Measurements from ENCODE around the gene CSNK2B. TPM values are rescaled to one million over a fixed set of nuclear protein-coding genes. Genes with fewer than 3 reads are reported as not detected.

CSNK2B gene
- polyA plus RNA-seq, 5 donors: 172 to 193 (median 189) TPM

GRCh38 chr6:31634969-31635575, 30.8 kb upstream of the CSNK2B start:
- no peak for DNase-seq

- DNase-seq: no peak
These were observed 28.9 kb upstream of the CSNK2B start for GRCh38 chr6:31636698-31637596.

- no peak for DNase-seq
These were observed 26.8 kb upstream of the CSNK2B start for GRCh38 chr6:31639043-31639442.

- no peak for DNase-seq
These were observed 26.4 kb upstream of the CSNK2B start for GRCh38 chr6:31639449-31639861.

- no peak for DNase-seq
These were observed 25.3 kb upstream of the CSNK2B start for GRCh38 chr6:31640612-31641011.

GRCh38 chr6:31641370-31641769, 24.5 kb upstream of the CSNK2B start:
- no peak for DNase-seq

GRCh38 chr6:31642798-31643570, 22.9 kb upstream of the CSNK2B start:
- DNase-seq: no peak

GRCh38 chr6:31643818-31644454, 21.9 kb upstream of the CSNK2B start:
- no peak for DNase-seq

- DNase-seq: no peak
These were observed 20.6 kb upstream of the CSNK2B start for GRCh38 chr6:31645325-31645724.

- no peak for DNase-seq
These were observed 14.2 kb upstream of the CSNK2B start for GRCh38 chr6:31651602-31652191.

GRCh38 chr6:31652925-31653724, 12.8 kb upstream of the CSNK2B start:
- DNase-seq: no peak

GRCh38 chr6:31654574-31655348, 11.1 kb upstream of the CSNK2B start:
- no peak for DNase-seq

GRCh38 chr6:31655349-31656237, 10.3 kb upstream of the CSNK2B start, which contains the start of gene APOM:
Gene APOM, plus strand, starts transcription at chr6:31655894. Its CDS starts 73 bp downstream, at chr6:31655967.
- DNase-seq: no peak

- no peak for DNase-seq
These were observed 8.3 kb upstream of the CSNK2B start for GRCh38 chr6:31657406-31658157.

GRCh38 chr6:31658158-31658688, 7.7 kb upstream of the CSNK2B start:
- DNase-seq: no peak

GRCh38 chr6:31658983-31659648, 6.8 kb upstream of the CSNK2B start:
- DNase-seq: no peak
